Hepatocyte (in vitro differentiated cells): ENCODE measurements around the gene GRM3. TPM values are rescaled to one million over a fixed set of nuclear protein-coding genes. Genes with fewer than 3 reads are reported as not detected.
A peak's percentile ranks its signal among the peaks of the same experiment; 100 is the strongest.

Experiments used
- DNase-seq: peaks from one replicate; pipeline ENCODE4 v3.0.0-alpha.2; 2016; ENCODE audit warnings: low spot score
- H2AFZ ChIP-seq: fragments of 200-600 bp; sonication (generic); 2 replicates; pipeline ENCODE4 v1.6.0; 2016; ENCODE audit warnings: antibody characterized with exemption, mild to moderate bottlenecking
- H3K27ac ChIP-seq: fragments of 200-600 bp; sonication (generic); 2 replicates; pipeline ENCODE4 v1.5.1; 2016; ENCODE audit warnings: mild to moderate bottlenecking
- H3K27me3 ChIP-seq: fragments of 200-600 bp; sonication (generic); 2 replicates; pipeline ENCODE4 v1.6.1; 2016
- H3K36me3 ChIP-seq: fragments of 200-600 bp; sonication (generic); replicated peaks from 2 replicates; pipeline ENCODE4 v1.5.1; 2016; ENCODE audit warnings: low read depth; ENCODE audit not compliant: insufficient read depth
- H3K4me1 ChIP-seq: fragments of 200-600 bp; sonication (generic); 2 replicates; pipeline ENCODE4 v1.5.1; 2016; ENCODE audit warnings: mild to moderate bottlenecking, moderate library complexity; ENCODE audit not compliant: insufficient read depth
- H3K4me2 ChIP-seq: fragments of 200-600 bp; sonication (generic); 2 replicates; pipeline ENCODE4 v1.6.0; 2016
- H3K4me3 ChIP-seq: fragments of 200-600 bp; sonication (generic); 2 replicates; pipeline ENCODE4 v1.5.1; 2016; ENCODE audit warnings: mild to moderate bottlenecking
- H3K79me2 ChIP-seq: fragments of 200-600 bp; sonication (generic); 2 replicates; pipeline ENCODE4 v1.6.0; 2017; ENCODE audit warnings: mild to moderate bottlenecking
- H3K9me2 ChIP-seq: fragments of 200-600 bp; sonication (generic); replicated peaks from 2 replicates; pipeline ENCODE4 v1.6.0; 2017; ENCODE audit warnings: mild to moderate bottlenecking; ENCODE audit not compliant: insufficient read depth
- H3K9me3 ChIP-seq: fragments of 200-600 bp; sonication (generic); 2 replicates; pipeline ENCODE4 v1.5.1; 2016; ENCODE audit warnings: low read depth, mild to moderate bottlenecking
- H4K20me1 ChIP-seq: fragments of 200-600 bp; sonication (generic); 2 replicates; pipeline ENCODE4 v1.6.0; 2016; ENCODE audit warnings: mild to moderate bottlenecking; ENCODE audit not compliant: insufficient read depth, poor library complexity, severe bottlenecking
- EZH2 ChIP-seq: fragments of 200-600 bp; sonication (generic); IDR thresholded peaks from 2 replicates; pipeline ENCODE4 v1.6.1; 2016; ENCODE audit warnings: antibody characterized with exemption, mild to moderate bottlenecking, borderline replicate concordance
- EZH2phosphoT487 ChIP-seq: fragments of 200-600 bp; sonication (generic); IDR thresholded peaks from one replicate; pipeline ENCODE4 v1.6.1; 2018; ENCODE audit warnings: antibody characterized with exemption, mild to moderate bottlenecking, low read depth, moderate library complexity; ENCODE audit not compliant: unreplicated experiment, severe bottlenecking
- WGBS: methylation state at CpG from one replicate; pipeline ENCODE4 v1.1.6; 2016; ENCODE audit warnings: low lambda C conversion rate; ENCODE audit errors: missing lambda C conversion rate; 5-methylcytosine and 5-hydroxymethylcytosine counted together
- polyA plus RNA-seq: library from polyadenylated mRNA; unstranded; fragments of >200 nt; fragmentation: Nextera tagmentation; extraction: Ambion mirVana; gene quantifications from 2 replicates; pipeline ENCODE4 v1.2.1, GENCODE V29; 2016
- total RNA-seq: library from RNA; depleted of rRNA; stranded (reverse); fragments of >200 nt; gene quantifications from 2 replicates; pipeline ENCODE4 v1.2.3, GENCODE V29; 2014
- TF ChIP-seq, protein P1 (sequence below): fragments of 200-600 bp; sonication (generic); IDR thresholded peaks from 2 replicates; pipeline ENCODE4 v1.5.1; 2016; ENCODE audit warnings: antibody characterized with exemption, mild to moderate bottlenecking; ENCODE audit not compliant: poor library complexity

Gene GRM3
- total RNA-seq, result 0.03 TPM in 1 of 2 replicates, not detected in the other
- polyA plus RNA-seq, result 0.07 and 0.13 TPM in 2 replicates

DNA sequence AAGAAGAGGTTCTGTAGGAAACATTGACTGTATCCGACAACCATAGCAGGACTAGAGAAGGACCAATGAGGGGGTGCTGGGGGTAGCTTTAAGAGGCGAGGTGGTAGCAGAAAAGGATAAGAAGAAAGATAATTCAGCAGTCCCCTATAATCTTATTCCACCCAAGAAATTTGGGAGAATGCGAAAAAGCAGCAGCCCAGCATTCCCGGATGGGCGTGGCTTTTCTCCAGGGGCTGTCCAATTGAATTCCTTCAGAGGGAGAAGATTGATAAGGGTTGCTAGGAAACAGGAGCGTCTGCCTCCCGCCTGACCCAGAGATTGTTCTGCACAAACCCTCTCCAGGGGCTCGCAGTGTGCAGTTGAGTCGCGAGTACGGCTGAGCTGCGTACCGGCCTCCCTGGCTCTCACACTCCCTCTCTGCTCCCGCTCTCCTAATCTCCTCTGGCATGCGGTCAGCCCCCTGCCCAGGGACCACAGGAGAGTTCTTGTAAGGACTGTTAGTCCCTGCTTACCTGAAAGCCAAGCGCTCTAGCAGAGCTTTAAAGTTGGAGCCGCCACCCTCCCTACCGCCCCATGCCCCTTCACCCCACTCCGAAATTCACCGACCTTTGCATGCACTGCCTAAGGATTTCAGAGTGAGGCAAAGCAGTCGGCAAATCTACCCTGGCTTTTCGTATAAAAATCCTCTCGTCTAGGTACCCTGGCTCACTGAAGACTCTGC lies at the start of gene GRM3:
GRM3 (plus strand) TSS at position 349 of the 721 bp plus-strand sequence. CDS start 121,237 bp downstream, outside the sequence.
- peaks cover 5% of the 10 kb centered on the region for H3K4me1 ChIP-seq
- no peaks in the 10 kb centered on the region for H3K79me2 ChIP-seq
- H3K27ac ChIP-seq, result no peak within 1 kb of the TSS
- H3K4me3 ChIP-seq, result no peak within 1 kb of the TSS
- H4K20me1 ChIP-seq, result no peaks in the 10 kb centered on the region
- H3K9me2 ChIP-seq, result no peaks in the 10 kb centered on the region
- TF ChIP-seq, protein P1, sequence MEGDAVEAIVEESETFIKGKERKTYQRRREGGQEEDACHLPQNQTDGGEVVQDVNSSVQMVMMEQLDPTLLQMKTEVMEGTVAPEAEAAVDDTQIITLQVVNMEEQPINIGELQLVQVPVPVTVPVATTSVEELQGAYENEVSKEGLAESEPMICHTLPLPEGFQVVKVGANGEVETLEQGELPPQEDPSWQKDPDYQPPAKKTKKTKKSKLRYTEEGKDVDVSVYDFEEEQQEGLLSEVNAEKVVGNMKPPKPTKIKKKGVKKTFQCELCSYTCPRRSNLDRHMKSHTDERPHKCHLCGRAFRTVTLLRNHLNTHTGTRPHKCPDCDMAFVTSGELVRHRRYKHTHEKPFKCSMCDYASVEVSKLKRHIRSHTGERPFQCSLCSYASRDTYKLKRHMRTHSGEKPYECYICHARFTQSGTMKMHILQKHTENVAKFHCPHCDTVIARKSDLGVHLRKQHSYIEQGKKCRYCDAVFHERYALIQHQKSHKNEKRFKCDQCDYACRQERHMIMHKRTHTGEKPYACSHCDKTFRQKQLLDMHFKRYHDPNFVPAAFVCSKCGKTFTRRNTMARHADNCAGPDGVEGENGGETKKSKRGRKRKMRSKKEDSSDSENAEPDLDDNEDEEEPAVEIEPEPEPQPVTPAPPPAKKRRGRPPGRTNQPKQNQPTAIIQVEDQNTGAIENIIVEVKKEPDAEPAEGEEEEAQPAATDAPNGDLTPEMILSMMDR, result no peak
- TF ChIP-seq EZH2, result peak; percentile 84
- WGBS, result 2% methylated on average over 23 of the region's 23 CpGs
- peak within 1 kb of the TSS; percentile 81 for H3K4me2 ChIP-seq
- peaks cover 76% of the 10 kb centered on the region for H3K27me3 ChIP-seq
- peak within 1 kb of the TSS; percentile 30 for H2AFZ ChIP-seq
- peak; percentile 23 for DNase-seq
- no peaks in the 10 kb centered on the region for H3K9me3 ChIP-seq
- no peaks in the 10 kb centered on the region for H3K36me3 ChIP-seq

DNA sequence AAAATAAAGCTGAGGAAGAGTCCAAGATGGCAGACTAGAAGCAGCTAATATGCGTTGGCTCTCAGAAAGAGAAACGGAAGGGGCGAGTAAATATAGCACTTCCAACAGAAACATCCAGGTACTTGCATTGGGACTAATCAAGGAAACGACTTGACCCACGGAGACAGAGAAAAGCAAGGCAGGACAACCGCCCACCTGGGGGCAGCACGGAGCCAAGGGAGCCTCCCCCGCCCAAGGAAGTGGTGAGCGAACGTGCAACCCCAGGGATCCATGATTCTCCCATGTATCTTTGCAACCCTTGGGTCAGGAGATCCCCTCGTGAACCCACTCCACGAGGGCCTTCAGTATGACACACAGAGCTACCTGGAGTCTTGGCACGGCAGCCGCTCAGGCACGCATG lies 45.4 kb upstream of the GRM3 start:
- peak; percentile 16 for DNase-seq
- no peak overlapping the region for H2AFZ ChIP-seq
- H3K27ac ChIP-seq, result no peak overlapping the region
- H3K4me3 ChIP-seq, result no peak overlapping the region
- no peaks in the 10 kb centered on the region for H3K79me2 ChIP-seq
- no peak for TF ChIP-seq EZH2
- TF ChIP-seq EZH2phosphoT487, result no peak
- TF ChIP-seq, protein P1, result peak; percentile 19
- 60% methylated on average over 15 of the region's 15 CpGs for WGBS
- no peaks in the 10 kb centered on the region for H3K4me1 ChIP-seq
- no peak overlapping the region for H3K4me2 ChIP-seq
- H4K20me1 ChIP-seq, result no peaks in the 10 kb centered on the region
- no peaks in the 10 kb centered on the region for H3K9me2 ChIP-seq
- H3K27me3 ChIP-seq, result no peaks in the 10 kb centered on the region
- H3K9me3 ChIP-seq, result no peaks in the 10 kb centered on the region
- H3K36me3 ChIP-seq, result no peaks in the 10 kb centered on the region

DNA sequence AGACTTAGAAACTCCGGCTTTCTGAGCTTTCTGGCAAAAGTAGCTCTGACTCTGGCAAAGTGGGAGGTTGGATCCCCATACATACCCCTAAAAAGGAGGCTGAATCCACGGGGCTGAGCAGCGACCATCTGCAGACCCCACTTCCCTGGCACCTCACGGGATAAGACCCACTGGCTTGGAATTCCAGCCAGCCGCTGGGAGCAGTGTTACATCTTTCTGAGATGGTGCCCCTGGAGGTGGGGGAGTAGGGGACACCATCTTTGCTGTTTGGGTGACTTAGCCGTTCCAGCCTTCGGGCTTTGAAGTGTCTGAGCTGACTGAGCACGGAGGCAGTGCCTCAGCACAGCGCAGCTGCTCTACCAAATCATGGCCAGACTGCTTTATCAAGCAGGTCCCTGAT lies 45.0 kb upstream of the GRM3 start:
- TF ChIP-seq EZH2phosphoT487, result no peak
- TF ChIP-seq, protein P1, result no peak
- no peak for TF ChIP-seq EZH2
- no peaks in the 10 kb centered on the region for H3K9me3 ChIP-seq
- no peak overlapping the region for H3K27ac ChIP-seq
- WGBS, result 95% methylated on average over 9 of the region's 9 CpGs
- no peaks in the 10 kb centered on the region for H3K36me3 ChIP-seq
- DNase-seq, result no peak
- no peak overlapping the region for H3K4me2 ChIP-seq
- no peaks in the 10 kb centered on the region for H3K4me1 ChIP-seq
- H4K20me1 ChIP-seq, result no peaks in the 10 kb centered on the region
- no peaks in the 10 kb centered on the region for H3K9me2 ChIP-seq
- H3K79me2 ChIP-seq, result no peaks in the 10 kb centered on the region
- H3K27me3 ChIP-seq, result no peaks in the 10 kb centered on the region
- H3K4me3 ChIP-seq, result no peak overlapping the region
- no peak overlapping the region for H2AFZ ChIP-seq
